HG02885 (cell line): ENCODE measurements around the gene SH3PXD2A.
"Not testable (repeated sequence)": the region's sequence is repeated elsewhere in the genome, so short reads cannot be mapped to it uniquely, and the experiment has no call there.

ENCODE experiments used
- ATAC-seq: cut with Tn5 transposase; IDR thresholded peaks from one replicate; pipeline ENCODE4 v1.9.1; 2021; ENCODE audit warnings: mild to moderate bottlenecking; ENCODE audit not compliant: unreplicated experiment, poor library complexity

SH3PXD2A gene

DNA sequence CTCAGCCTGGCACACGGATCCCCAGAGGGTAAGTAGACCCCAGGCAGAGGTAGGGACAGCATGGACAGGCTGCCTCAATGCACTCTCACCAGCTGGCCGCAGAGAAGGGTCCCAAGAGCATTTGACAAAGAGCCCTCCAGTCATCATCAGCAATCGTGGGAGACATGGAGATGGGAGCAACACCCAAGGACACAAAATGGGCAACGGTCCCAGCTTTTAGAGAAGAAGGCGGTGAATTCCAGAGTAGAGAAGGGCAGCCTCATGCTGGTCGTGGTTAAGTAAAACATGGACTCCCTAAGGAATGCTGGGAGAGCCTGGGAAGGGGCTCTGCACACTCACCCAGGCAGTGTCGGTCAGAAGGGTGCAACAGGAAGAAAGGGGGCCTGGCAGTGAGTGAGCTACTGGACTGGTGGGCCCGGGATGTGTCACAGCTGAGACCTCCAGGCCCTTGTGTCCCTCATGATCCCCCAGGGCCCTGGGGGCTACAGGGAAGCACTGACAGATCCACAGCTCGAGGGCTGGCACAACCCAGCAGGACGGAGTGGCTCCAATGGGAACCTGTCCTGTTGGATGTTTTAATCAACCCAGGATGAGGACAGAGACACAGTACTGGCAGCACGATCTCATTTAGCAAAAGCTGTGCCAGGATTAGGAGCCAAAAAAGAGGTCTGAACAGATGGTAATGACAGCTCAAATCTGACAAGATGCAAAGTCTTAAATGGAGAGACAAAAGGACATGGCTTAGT lies 214.8 kb downstream of the SH3PXD2A start:
- ATAC-seq, result no peak

DNA sequence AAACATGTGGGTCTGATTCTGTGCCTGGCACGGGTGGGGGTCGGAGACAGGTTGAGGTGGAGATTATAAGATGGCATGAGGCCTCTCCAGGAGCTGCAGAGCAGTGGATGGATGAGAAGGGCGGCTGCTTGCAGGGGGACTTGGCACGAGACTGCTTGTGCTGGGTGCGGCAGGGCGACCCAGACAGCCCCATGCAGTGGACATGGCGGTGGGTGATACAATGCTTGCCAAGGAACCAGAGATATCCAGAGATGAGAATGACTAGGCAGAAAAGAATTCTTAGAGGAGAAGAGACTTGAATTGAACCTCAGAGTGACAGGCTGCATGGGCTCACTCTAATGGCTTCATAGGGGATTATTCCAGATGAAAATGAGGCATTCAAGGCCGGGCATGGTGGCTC lies 216.4 kb downstream of the SH3PXD2A start:
- ATAC-seq, result no peak

DNA sequence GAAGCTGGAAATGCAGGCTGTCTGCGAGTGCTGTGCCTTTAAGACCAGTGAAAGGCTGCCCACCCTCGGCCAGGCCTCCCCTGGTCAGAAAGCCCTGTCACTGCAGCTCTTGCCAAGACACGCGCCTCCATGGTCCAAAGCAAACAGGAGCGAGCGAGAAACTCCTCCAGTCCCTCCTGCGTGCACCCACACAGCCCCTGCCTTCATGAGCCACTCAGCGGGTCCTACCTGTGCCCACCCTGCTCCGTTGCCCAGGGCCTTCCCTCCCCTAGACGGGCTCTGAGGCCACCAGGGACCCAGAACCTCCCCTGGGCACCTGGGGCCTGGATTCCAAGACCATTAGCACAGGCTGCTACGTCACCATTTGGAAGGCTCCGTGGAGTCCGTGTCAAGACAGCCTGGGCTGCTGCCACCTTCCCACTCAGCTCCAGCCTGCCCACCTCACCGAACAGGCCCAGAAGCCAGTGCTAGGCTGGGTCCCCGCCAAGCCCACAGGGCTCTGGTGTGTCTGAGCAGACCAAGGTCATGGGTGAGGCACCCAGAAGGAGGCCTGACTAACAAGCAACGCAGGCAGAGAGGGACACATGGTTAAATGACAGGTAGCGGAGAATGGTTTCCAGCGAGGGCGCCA lies 217.3 kb downstream of the SH3PXD2A start:
- no peak for ATAC-seq

DNA sequence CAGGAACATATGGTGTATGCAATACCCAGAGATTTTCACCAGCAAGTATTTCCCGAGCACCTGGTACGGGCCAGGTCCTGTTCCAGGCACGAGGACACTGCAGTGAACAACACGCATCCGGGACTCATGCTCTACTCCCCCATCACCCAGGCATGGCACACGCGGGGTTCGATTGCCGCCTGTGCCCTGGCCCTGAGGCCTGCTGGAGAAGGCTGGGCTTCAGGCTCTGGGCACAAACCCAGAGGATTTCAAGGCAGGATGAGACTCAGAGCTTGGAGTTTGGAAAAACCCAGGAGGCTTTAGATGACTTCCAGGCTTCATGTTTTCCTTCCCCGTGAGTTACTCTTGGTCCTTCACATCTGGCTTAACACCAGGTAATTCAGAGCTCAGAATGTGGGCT lies 218.4 kb downstream of the SH3PXD2A start:
- ATAC-seq, result no peak

DNA sequence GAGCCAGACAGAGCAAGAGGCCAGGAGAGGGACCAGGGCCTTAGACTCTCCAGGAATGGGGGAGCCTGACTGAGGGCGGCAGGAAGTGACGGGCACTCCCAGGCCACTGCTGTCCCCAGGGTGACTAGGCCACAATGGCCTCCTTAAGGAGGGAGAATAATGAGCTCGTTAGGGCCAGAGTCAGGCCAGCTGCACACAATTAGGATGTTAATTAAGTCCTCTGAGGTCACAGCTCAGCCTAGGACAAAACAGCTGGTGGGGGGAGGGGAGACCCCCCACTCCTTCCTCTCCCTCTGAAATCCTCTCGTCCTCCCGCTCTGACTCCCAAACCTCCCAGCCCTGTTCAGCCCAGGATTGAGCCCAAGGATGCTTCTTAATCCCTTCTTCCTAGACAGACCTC lies 218.9 kb downstream of the SH3PXD2A start:
- no peak for ATAC-seq

DNA sequence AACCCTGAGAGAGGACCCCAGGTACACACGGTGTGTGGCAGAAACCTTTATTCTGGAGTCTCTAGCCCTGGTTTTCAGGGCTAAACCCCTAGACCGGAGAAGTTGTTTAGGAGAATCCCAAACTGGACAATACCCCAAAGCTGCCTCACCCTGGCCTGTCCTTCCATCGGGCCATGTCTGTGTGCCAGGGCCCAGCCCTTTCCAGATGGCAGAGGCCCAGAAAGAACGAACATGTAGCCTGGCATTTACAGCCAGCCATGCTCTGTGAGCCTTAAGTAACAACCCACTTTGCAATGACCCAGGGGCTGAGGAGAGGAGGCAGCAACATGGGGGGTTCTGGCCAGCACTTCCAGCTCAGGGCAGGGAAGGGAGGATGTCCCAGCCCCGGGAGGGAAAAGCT lies 219.8 kb downstream of the SH3PXD2A start:
- no peak for ATAC-seq

DNA sequence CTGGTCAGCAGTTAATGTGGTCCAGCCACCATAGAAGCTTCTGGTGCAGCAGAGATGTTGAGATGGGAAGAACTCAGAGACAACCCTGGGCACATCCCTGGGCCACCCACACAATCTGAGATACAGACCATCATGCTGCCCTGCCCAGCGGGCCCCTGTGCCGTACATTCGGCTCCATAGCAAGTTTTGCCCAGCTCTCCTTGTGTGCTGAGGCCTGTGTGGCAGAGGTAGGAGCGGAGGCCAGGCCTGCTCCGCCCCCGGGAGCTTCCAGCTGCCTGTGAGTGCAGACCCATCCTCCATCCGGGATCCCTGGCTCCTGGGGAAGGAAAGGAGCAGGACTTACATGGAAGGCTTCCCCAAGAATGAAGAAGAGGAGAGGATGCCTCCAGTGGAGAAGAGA lies 221.5 kb downstream of the SH3PXD2A start:
- no peak for ATAC-seq

DNA sequence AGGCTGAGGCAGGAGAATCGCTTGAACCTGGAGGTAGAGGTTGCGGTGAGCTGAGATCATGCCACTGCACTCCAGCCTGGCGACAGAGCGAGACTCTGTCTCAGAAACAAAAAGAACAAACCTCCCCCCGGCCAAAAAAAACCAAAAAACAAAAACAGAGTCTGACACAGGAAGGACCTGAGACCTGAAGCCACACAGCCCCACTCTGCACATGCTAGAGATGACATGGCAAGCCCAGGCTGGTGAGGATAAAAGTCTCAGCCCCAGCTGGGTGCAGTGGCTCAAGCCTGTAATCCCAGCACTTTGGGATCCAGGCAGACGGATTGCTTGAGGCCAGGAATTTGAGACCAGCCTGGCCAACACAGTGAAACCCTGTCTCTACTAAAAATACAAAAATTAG lies 222.5 kb downstream of the SH3PXD2A start:
- not testable (repeated sequence) for ATAC-seq

DNA sequence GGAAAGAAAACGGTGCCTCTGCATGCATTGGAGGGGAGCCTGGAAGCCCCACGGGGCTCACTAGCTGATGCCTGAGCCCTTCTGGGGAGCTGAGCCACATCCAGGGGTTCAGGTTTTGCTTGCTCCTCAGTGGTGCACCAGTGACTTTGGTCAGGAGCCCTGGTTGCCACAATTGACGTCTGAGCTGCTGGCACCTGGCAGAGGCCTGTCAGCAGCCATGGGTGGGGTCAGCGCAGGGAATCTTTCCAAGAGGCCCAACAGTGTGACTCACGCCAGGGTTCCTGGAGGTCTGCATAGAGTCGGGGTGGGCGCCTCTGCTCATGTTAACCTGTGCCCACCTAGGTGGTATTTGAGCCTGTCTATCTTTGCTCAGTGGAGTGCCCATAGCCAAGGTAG lies 223.1 kb downstream of the SH3PXD2A start:
- no peak for ATAC-seq

DNA sequence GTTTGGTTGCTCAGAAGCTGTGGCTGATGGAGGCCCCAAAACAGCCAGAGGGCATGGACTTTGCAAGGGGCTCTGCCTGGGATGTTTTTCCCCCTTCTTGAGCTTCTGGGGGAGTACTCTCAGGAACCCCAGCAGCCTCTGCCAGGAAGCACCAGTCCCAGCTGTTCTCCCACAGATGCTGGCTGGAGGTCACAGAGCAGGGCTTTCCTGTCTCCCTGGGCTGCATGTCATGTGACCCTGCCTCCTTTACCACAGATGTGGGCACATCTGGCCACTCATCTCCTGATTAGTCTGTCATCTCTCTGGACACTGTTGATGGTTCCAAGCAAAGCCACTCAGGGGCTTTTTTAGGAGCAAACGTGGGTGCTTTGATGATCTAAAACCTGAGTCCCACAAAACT lies 225.2 kb downstream of the SH3PXD2A start:
- ATAC-seq, result no peak

DNA sequence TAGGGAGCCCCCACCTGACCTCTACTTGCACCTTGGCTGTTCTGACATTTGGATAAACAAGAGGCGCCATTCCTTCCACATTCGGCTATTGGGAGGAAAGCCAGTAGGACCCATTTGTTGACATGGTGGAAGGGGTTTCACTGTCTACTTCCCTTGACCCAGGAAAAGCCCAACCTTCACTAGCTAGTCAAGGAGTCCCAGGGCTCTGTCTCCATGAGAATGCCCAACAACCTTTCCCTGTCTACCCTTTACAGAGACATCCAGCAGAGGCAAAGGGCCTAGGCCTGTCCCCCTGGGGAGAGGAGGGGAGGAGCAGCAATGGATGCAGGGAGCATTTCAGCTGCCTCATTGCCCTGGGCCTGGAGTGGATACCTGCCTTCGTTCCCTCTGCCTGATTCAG lies 225.8 kb downstream of the SH3PXD2A start:
- ATAC-seq, result no peak

DNA sequence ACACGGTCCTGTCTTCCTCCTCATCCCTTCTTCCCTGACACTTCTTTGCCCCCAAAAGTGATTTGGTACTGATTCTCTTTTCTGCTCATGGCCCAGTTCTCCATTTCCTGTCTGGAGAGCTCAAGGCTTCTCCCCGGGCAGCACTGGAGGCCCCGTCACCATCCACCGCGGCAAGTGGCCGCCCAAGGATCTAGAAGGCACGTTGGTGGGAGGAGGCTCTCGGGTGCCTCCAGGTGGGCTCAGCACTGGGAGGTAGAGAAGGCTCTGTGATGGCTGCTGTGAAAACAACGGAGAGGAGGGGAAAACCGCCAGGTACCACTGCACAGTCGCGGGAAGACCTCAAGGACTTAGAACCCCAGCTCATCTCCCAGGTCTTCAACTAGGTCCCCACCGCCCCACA lies 227.5 kb downstream of the SH3PXD2A start:
- ATAC-seq, result no peak

DNA sequence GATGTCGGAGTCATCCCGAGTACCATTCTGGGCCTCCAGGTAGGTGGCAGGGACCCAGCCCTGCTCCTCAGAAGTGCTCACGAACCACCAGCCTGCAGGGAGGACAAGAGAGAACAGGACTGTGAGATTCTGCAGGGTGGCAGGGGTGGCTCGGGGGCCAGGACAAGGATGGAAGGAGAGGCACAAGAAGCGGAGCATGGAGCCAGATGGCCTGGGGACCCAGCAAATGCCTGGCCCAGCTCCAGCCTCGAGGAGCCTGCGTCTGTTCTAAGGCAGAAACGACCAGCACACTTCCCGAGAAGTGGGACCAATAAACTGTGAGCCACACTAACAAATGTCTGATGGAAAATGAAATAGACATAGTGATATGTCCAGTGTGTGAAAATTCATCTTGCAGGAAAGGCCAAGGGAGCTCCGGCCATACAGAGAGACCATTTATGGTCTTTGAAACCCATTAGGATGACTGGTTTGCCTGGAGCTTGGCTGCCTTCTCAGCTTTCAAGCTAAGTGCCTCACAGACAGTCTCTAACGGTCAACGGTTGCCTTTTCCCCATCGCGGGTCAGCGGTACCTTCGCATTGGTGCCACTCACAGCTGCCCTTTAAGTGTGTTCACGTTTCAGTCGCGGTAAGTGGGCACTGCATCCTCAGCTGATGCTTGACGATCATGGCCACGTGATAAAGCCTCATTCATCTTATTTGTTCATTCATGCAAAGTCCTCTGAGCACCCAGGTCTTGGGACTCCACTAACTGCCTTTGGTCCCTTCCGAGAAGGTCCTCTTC lies 228.1 kb downstream of the SH3PXD2A start:
- ATAC-seq, result no peak

DNA sequence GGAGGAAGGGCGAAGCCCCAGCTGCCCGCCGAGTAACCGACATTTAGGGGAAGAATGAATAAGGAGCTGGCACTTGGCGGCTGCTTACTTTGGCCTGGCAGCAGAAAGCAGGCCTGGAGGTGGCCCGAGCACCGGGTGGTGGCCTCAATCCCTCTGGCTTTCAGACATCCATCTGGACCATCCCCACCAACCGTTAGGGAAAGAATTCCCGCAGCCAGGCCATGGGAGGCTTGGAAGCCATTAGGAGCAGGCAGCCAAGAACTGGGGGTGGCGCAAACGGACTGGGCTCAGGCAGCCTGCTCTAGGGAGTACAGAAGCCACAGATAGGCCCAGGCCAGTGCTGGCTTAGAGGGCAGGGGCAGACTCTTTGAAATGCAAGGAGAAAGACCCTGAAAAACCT lies 229.2 kb downstream of the SH3PXD2A start:
- no peak for ATAC-seq

DNA sequence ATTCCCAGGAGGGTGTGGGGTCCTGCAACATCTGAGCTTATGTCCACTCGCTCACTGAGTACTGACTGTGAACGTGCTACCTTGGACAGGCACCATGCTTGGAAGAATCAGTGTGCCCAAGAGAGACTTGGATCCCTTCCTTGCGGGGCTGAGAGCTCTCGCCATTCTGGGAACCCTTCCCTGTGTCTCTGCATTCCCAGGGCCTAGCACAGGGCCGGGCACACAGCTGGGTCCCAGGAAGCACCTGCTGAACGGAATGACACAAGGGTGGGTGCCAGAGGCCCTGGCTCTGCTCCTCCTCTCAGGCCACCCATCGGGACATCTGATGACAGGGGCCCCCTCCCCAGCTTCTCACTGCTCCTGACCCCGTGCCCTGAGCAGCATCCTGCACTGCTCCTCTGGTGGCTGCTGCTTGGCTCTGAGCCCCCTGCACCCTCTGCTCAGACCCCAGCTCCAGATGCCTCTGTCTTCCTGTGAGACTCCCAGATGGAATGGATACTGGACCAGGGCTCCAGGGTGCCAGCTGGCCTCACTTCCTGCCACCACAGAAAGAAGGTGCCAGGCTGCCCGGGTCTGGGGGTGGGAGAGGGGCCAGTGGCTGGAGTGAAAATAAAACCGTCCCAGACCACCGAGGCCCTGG lies 232.3 kb downstream of the SH3PXD2A start:
- ATAC-seq, result no peak

DNA sequence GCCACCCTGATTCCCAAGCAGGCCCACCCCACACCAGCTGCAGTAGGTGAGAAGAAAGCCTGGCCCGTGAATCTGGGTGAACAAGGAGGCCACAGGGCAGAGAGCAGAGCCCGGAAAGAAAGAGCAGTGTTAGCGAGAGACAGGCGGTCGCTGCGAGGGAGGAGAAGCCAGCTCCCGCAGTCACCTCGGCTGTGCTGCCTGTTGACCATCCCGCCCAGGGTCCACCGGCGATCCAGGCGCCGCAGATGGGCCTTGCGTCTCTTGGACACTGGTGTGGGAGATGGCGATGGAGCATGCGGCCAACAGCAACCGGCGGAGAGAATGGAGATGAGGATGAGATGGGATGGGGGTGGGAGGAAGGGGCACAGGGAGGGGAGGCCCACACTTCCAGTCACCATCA lies 233.1 kb downstream of the SH3PXD2A start:
- no peak for ATAC-seq

DNA sequence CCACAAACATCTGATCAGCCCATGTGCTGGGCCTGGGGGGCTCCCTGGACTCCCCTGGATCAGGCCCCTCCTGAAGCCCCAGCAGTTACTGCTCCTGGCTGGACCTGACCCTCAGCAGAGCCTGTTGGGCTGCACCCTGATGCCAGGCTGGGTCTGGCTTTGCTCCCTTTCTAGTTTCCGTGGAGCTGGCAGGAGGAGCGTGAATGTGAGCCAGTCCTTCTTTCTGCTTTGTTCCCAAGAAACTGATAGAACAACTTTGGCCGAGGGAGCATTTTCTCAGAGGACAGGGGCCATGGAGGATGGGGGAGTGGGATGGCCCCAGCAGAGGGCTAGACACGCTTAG lies 233.6 kb downstream of the SH3PXD2A start:
- no peak for ATAC-seq

DNA sequence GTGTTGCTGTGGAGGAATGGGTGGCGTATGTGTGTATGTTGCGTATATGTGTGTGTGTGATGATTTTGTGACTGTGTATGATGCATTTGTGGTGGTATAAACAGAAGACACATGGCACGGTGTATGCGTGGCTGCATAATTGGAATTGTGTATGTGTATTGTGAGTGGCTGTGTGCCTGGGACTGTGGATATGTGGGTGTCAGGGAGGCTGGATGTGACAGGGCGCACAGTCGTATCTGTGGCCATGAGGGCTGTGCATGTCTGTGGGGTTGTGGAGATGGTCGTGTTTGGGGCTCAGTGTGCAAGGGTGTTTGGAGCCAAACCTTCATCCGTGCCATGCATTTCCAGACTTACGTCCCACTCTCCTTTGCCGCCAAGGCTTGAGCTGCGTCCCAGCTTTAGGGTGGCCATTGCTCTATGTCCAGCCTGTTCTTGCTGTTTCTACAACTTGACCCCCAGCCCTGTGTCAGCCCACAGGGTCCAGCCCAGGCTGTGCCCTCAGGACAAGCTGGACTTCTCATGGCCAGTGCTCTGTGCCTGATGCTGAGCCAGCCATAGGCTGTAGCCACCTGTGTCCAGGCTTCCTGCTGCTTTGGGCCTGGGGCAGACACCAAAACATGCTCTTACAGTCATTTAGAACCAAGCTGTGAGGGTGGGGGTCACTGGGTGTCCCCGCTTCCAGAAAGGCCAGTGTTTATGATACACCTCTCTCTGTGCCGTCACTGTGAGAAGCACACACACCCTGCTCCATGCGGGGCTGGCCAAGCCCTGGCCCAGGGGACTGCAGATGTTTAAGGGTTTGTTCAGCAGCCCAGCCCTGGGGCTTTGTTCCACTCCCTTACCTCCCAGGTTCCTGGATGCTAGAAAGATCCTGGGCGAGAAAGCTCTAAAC lies 234.2 kb downstream of the SH3PXD2A start:
- ATAC-seq, result no peak

DNA sequence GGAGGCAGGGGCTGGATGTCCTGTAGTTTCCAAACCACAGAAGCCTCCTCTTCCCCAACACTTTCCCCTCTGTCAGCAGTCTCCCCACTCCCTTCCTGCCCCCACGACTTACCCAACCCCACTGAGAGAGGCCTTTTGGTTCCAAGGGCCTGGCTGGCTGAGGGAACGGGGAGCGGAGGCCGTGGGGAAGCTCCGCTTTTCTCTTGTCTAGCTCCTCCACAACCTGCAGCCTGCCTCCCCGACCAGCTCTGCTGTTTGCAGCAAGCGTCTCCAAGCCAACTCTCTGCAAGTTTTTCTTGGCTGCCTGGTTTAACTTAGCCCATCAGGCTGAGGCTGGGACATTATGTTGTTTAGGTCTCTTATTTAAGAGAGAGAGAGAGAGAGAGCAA lies 235.0 kb downstream of the SH3PXD2A start:
- no peak for ATAC-seq
